Hematopoietic multipotent progenitor cell treated with erythropoietin and hydrocortisone succinate and interleukin-3 and kit ligand, for 17 days (in vitro differentiated cells): Measurements from ENCODE around the gene TLR8.

ENCODE experiments used
- DNase-seq: peaks from one replicate; pipeline ENCODE4 v3.0.0-alpha.2; 2015; ENCODE audit warnings: low spot score

TLR8 gene

DNA sequence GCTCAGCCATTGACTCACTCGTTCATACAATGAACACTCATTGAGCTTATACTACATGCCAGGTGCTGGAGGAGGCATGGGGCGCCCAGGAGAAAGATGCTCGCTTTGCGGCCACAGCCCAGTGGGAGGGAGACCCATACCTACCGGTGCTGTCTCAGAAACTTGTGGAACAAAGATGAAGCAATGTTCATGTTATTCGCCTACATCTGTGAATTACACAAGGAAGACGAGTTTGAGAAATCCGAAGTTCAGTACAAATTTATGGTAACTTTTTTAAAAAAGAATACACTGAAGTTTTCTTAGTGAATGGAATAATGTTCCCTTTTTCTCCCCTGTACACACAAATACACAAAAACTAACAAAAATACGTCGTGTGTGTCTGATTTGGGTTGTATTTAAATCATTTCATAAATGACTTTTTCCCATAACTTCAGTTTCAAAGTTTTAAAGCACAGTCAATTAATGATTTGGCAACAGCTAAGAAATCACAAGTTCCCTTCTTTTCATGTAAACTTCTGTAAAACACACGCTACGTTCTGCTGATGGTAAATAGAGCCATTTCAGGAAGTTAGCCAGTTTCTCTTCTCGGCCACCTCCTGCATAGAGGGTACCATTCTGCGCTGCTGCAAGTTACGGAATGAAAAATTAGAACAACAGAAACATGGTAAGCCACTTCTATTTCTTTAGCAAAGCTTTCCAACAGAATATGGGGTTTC lies at the start of gene TLR8:
TLR8 (plus strand) TSS at position 575 of the 716 bp plus-strand sequence; CDS start at position 662, 87 bp downstream.
- no peak for DNase-seq

DNA sequence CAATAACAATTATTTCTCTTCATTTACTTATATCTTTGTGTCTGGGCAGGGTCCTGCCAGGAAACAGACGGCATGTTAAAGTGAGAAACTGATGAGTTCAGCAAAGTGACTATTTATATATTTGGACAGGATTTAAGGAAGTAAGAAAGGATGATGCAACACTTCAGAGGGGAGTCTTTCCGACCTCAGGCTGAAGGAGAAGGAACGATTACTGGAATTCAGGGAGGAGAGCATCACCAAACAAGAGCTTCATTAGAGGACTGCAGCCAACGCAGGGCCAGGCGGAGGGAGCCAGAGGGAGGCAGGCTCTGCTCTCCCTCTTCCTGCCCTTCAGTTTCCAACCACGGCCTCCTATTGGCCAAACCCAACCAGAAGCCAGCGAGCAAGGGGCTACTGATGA lies 41.1 kb upstream of the TLR8 start:
- no peak for DNase-seq

DNA sequence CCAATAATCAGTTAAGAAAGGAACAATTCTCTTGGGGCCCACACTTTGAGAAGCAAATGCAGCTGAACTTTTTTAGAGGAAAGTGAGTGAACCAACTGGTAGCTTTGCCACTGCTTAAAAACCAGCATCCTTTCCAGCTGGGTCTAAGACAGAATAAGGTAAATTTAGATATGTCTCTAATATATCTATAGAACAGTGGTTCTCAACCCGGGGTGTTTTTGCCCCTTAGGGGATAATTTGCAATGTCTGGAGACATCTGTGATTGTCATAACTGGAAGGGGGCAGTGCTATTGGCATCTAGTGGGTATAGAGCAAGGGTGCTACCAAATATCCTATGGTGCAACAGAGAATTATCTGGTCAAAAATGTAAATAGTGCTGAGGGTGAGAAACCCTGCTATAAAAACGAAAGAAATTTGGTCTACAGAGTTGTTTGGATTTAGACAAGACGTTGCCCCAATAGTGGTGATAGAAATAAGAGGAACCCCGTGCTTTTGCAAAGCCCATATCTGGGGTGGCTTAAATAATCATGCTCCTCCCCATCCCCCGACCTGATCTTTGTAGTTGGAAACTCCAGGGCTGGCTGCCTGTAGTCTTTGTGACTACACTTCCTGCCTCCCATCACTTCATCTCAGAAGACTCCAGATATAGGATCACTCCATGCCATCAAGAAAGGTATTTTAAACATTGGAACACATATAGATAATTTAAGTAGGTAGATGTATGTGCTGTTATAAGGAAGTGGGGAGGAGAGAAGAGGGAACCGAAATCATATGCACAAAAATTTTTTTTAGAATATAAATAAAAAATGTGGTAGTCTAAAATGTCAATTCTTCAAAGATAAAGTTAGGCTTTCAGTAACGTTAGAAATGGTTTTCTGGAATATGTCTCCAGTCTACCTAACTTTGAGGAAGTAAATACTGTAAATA lies 39.7 kb upstream of the TLR8 start, which contains the start of gene TLR7:
TLR7 (plus strand) TSS at position 622 of the 927 bp plus-strand sequence. CDS start 507 bp downstream, outside the sequence.
- DNase-seq = no peak

DNA sequence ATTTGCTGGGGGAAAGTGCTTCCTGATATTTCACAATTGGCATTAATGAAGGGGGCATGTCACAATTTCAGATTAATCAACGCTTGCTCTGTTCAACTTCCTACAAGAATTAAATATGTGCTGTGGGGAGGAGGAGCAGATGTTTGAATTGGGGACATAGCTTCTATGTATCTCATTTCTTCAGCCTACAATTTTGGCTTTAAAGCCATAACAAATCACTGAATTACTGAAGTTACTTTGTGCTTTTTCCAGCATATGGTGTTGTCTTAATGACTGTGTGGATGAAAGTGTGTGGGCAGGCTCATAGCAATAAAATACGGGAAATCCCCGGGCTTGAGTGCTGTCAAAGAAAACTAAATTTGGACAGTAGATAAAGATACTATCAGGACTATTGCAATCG lies 38.7 kb upstream of the TLR8 start:
- no peak for DNase-seq

DNA sequence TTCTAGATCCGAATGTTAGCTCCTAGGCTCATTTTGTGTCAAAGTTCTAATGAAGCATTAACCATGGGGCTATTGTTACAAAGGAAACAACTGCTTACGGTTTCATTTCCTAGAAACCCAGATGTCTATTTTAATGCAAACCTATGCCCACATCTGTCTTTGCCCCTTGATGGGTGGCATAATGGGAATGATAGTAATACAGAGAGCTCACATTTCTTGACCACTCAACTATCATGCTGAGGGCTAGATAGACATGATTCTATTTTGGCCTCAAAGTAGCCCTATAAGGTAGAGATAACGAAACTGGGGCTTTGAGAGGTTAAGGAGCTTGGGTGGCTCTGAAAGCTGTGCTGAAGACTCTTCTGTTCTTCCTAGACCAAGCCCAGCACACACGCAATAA lies 37.7 kb upstream of the TLR8 start:
- DNase-seq = no peak

DNA sequence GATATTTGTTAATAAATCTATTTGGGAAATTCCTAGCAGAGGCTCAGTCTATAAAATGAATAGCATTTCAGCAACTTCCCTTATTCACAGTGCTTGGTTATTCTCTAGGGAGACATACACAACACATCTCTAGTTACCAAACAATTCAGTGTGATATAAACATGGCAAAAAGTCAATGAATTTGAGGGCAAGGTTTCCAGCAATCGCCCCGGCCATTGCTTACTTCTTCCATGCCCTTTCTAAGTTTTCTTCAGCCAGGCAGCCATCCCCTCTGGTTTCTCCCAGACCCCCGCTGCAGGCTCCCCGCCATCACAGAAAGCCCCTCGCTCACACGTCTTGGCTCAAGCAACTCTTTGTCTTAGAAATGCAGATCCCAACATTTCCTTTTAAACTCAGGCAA lies 35.2 kb upstream of the TLR8 start:
- DNase-seq = no peak

DNA sequence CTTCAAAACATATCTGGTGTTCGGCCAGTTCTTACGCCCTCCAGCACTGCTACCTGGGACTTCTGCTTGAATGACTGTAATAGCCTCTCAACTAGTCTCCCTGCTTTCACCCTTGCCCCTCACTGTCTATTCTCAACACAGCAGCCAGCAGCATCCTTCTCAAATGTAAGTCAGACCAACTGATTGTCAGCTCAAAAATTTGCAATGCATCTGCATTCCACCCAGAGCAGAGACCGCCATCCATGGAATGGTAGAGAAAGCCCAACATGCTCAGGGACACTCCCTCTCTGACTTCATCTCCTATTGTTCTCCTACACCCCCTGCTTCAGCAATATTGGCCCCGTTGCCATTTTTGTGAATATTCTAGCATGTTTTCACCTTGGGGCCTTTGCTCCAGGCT lies 33.7 kb upstream of the TLR8 start:
- no peak for DNase-seq

DNA sequence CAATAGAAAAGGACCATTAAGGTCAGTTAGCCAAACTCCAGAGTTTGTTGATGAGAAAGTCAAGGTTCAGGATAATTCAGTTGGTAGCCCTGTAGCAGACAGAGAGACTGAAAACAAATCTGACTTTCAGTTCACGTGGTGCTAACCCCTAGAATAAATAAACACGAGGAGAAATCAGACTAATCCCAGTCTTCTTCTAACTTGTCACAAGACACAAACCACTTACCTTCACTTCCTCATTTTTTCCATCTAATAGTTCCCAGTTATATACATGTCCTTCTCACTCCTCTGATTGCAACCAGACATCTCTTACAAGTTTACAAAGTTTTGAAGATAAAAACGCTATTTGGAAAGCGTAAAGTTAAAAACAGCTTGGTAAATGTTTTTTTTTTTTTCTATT lies 31.8 kb upstream of the TLR8 start:
- no peak for DNase-seq

DNA sequence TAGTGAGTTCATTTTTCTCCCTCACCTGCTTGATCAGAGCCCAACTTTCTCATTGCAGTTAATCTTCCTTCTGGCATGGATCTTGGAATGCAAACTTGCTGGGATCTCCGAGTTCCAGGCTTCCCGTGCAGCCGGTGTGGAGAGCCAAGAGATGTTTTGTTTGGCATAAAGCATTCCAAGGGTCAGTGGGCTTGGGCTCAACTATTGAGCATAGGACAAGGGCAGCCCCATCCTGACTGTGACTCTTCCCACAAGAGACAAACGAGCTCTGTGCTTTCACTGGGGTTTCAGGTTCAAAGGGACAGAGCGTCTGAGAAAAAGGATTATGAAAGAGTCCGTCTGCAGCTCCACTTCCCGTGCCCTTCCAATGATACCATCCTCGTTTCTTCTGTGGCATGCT lies 29.0 kb upstream of the TLR8 start:
- DNase-seq = no peak

DNA sequence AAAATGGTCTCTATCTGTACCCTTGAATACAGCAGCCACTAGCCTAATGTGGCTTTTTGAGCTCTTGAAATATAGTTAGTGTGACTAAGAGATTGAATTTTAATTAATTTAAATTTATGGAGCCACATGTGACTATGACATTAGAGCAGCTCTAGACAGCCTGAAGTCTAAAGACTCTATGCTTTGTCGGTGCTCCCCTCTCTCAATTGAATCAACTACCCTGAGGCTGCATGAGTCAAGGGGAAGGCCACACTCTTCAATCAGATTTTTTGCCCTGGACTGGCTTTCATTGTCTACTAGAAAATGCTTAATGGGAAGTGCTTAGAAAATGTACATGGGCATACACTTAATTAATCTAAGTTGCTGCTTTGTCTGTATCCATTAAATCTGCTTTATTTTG lies 27.9 kb upstream of the TLR8 start:
- no peak for DNase-seq

DNA sequence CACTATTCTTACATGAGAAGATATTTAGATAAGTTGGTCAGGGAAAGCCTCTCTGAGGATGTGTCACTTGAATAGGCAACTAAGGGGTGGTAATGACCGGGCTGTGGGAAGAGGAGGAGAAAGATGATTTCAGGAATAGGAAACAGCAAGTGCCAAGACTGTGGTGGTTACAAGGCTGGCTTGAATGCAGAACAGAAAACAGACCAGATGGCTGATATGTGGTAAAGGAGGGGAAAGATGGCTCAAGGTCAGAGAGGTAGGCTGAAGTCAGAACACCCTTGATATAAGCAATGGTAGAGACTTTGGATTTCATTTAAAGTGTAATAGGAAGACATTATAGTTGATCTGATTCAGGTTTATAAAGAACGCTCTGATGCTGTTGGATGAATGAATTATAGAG lies 24.5 kb upstream of the TLR8 start:
- no peak for DNase-seq

DNA sequence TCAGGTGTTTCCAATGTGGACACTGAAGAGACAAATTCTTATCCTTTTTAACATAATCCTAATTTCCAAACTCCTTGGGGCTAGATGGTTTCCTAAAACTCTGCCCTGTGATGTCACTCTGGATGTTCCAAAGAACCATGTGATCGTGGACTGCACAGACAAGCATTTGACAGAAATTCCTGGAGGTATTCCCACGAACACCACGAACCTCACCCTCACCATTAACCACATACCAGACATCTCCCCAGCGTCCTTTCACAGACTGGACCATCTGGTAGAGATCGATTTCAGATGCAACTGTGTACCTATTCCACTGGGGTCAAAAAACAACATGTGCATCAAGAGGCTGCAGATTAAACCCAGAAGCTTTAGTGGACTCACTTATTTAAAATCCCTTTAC lies 20.9 kb upstream of the TLR8 start:
- DNase-seq = no peak

DNA sequence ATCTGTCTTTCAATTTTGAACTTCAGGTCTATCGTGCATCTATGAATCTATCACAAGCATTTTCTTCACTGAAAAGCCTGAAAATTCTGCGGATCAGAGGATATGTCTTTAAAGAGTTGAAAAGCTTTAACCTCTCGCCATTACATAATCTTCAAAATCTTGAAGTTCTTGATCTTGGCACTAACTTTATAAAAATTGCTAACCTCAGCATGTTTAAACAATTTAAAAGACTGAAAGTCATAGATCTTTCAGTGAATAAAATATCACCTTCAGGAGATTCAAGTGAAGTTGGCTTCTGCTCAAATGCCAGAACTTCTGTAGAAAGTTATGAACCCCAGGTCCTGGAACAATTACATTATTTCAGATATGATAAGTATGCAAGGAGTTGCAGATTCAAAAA lies 19.9 kb upstream of the TLR8 start:
- DNase-seq = no peak

DNA sequence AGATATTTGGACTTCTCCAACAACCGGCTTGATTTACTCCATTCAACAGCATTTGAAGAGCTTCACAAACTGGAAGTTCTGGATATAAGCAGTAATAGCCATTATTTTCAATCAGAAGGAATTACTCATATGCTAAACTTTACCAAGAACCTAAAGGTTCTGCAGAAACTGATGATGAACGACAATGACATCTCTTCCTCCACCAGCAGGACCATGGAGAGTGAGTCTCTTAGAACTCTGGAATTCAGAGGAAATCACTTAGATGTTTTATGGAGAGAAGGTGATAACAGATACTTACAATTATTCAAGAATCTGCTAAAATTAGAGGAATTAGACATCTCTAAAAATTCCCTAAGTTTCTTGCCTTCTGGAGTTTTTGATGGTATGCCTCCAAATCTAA lies 19.3 kb upstream of the TLR8 start:
- no peak for DNase-seq

DNA sequence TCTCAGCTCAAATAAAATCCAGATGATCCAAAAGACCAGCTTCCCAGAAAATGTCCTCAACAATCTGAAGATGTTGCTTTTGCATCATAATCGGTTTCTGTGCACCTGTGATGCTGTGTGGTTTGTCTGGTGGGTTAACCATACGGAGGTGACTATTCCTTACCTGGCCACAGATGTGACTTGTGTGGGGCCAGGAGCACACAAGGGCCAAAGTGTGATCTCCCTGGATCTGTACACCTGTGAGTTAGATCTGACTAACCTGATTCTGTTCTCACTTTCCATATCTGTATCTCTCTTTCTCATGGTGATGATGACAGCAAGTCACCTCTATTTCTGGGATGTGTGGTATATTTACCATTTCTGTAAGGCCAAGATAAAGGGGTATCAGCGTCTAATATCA lies 18.7 kb upstream of the TLR8 start:
- no peak for DNase-seq

DNA sequence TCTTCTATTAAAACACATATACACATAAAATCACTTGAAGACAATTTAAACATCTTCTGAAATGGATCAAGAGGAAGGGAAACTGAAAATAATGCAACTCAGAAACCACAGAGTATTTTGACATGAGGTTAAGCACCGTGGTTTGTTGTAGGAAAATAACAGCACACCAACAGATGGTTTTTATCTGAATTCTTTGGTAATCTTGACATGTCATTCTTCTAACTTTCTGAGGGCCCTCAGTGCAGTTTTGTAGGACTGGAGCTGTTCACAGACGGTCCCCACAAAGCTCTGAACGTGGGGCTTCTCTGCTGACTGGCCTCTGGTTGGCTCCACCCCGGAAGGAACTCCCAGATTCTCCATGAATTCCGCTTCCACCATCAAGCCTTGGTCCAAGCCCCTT lies 16.0 kb upstream of the TLR8 start:
- DNase-seq = no peak

DNA sequence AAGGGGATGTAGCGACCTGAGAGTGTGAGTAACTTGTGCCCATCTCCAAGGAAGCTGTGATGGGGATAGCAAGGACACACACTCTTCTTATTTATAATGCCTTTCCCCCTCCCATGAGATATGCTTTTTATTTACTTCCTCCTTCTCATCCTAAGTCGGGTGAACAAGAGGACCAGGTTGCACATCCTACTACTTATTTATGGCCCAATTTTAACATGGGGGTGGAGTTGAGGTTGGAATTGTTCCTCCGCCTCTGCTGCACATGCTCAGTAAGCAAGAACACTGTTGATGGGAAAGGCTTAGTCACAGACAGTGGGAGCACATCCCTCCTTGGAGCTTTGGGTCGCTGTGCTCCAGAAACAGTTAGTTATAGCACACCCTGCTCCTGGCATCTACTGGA lies 15.2 kb upstream of the TLR8 start:
- DNase-seq = no peak

DNA sequence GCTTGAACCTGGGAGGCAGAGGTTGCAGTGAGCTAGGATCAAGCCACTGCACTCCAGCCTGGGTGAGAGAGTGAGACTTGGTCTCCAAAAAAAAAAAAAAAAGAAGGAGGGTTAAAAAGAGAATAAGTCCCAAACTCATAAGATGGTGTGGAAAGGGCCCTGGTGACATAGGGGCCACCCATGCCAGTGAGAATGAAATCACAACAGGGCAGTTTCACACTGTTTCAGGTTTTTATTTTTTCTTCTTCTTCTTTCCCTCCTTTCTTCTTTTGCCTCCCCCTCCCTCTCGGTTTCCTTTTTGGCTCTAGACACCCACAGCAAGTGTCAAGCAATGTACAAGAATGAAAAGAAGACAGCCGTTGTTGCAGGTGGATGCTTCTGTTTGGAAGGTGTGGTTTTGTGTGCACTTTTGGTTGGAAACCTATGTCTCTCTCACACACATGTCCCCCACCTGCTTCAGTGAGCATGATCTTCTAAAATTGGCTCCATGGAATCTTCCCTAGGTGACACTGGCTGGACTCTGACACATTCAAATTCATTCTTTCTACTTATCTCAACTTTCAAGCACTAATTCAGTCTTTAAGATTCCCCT lies 14.4 kb upstream of the TLR8 start:
- DNase-seq = no peak

DNA sequence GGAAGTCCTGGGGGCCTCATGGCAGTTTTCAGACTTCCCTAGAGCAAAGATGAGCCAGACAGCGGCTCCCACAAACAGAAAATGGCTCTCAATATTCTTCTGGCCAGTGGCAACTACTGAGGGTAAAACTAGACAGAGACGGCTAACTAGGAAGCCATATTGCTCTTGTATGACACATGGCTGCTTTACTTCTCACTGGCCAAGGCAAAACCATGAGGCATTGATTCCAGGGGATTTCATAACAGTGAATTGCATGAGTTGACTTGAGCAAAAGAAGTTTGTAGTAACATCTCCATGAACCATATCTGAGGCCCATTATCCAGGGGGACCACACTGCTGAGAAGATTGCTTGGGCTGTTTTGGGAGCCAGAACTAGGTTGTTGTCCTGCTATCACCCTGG lies 13.7 kb upstream of the TLR8 start:
- DNase-seq = no peak

DNA sequence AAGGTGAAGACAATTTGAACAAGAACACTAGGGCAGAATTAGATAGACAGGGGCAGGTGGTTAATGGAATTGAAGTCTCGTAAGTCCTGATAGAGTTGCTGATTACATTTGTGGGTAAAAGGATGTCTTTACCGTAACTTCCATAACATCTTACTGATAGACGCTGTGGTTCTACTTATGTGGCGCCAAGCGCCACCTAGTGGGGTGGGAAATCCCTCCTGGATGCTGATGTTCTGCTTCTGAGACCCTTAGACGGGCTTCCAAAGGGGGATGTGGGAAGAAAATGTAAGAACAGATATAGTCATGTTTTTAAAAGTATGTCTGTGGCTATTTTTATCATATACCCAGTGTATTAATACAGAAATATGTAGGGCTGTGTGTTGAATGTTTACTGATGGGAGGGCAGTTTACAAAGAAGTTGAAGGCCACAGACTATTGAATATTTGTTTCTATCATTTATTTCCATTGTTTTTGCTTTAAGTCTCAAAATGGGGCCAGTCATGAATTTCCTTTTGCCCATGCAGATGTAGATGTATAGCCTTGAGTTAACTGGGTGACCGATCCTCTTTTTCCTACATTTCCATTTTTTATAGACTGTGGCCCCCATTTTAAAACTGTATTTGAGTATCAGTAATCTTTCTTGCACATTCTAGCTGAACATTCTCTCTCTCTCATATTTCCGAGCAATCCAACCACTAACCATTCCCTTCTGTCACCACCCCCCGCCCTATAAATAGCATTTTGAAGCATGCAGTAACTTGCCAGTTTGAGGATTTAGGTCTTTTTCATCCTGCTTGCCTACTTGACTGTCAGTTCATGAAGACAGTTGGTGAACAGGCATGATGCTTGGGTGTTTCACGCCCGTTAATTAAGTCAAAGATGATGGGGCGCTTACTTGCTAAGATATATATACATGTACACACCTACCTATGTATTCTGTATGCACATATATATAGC lies 12.1 kb upstream of the TLR8 start:
- peak; percentile 4 for DNase-seq

DNA sequence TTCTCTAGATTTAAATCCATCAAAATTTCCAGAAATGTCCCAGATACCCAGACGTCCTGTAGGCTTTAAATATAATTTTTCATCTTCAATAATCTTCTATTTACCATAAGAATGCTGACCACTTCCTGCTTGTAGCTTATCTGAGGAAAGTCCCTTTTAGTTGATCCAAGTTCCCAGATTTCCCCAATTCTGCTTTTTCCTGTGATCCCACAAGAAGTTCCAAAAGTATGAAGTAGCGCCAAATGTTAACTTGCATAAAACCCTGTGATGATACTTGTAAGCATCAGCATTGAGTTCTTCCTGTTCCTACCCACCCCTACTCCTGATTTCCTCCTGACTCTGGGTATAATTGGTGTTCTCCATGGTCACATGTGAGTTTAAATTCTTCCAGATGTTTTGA lies 10.6 kb upstream of the TLR8 start:
- DNase-seq = no peak

DNA sequence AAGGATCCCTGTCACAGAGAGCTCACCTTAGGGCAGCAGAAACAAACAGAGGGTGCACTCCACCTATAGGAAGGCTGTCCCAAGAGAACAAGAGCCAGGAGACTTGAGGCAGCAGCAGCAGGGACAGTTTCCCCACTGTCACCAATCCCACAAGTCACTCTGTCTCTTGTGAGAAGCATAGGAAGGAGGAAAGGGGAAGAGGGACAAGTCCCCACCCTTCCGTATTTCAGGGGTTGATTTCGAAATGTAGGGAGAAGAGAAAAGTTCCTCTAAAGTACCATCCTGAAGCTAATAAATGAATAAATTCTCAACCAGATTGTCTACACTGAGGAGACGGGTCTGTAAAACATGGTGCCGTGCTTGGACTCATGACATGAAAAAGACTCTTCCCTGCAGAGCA lies 9.5 kb upstream of the TLR8 start:
- no peak for DNase-seq
